Activated CD4-positive, alpha-beta T cell treated with anti-CD3 and anti-CD28 coated beads, Interleukin-2, Interleukin-4, amounts not matched to agents 100 ng/mL and 50 ng/mL, durations not matched to agents 16 hours and 8 hours (primary cell): Measurements from ENCODE around the gene DIDO1.
"Not testable (repeated sequence)": the region's sequence is repeated elsewhere in the genome, so short reads cannot be mapped to it uniquely, and the experiment has no call there.

Source experiments
- DNase-seq: peaks from one replicate; pipeline ENCODE4 v3.0.0-alpha.2; 2020; ENCODE audit warnings: low spot score

The DIDO1 gene

DNA sequence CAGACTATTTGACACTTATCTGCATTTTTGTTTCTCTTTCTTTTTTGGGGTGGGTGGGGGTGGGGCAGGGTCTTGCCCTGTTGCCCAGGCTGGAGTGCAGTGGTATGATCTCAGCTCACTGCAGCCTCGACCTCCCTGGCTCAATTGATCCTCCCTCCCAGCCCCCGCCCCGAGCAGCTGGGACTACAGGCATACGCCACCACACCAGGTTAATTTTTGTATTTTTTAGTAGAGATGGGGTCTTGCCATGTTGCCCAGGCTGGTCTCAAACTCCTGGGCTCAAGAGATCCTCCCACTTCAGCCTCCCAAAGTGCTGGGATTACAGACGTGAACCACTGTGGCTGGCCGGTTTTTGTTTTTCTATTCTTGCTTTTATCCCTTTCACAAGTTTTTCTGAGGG is 73.0 kb downstream of the DIDO1 start:
- DNase-seq, result not testable (repeated sequence)

GRCh38 chr20:62852841-62853240 is 73.5 kb downstream of the DIDO1 start:
- DNase-seq, result no peak

DNA sequence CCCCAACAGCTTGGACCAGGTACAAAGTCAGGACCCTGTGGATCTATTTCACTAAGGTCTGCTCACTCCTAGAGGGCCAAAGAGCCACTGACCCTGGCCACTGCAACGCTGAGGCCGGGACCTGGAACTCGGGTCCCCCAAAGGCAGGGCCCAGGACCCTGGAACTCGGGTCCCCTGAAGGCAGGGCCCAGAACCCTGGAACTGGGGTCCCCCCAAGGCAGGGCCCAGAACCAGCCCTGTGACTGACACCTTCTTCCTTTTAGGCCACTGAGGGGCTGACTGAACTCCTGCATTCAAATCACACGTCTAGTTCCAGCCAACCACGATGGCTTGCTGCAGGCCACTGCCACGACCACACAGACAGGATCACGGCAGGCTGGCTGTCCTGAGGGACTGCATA is 74.1 kb downstream of the DIDO1 start:
- no peak for DNase-seq

DNA sequence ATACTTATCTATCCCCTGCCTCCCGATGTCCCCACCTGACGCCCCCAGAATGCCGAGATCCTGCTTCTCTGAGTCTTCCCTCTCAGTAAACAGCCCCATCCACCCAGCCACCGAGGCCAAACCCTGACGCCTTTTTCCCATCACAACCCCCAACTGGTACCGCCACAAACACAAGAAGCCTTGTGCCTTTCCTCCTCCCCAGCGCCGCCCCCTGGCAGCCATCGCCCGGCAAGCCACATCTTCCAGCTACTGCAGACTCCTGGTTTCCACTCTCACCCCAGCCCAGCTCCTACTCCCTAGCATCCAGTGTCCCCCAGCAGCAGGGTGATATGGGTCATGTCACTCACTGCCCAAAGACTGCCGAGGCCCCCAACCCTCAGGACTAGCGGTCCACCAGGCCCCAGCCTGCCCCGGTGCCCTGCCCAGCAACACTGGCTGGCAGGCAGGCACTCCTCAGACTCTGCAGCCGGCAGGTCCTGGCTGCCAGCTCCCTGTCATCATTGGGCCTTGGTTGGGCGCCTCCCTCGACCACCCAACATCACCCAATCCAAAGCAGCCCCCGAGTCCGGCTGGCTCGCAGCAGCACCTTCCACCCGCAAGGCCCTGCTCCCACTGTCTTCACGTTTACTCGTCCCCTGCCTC is 75.9 kb downstream of the DIDO1 start:
- no peak for DNase-seq

- DNase-seq, result no peak
These were observed 76.9 kb downstream of the DIDO1 start for GRCh38 chr20:62849431-62849830.

GRCh38 chr20:62848917-62849316 is 77.4 kb downstream of the DIDO1 start:
- DNase-seq, result not testable (repeated sequence)

GRCh38 chr20:62846166-62846890 is 80.0 kb downstream of the DIDO1 start:
- DNase-seq, result no peak

DNA sequence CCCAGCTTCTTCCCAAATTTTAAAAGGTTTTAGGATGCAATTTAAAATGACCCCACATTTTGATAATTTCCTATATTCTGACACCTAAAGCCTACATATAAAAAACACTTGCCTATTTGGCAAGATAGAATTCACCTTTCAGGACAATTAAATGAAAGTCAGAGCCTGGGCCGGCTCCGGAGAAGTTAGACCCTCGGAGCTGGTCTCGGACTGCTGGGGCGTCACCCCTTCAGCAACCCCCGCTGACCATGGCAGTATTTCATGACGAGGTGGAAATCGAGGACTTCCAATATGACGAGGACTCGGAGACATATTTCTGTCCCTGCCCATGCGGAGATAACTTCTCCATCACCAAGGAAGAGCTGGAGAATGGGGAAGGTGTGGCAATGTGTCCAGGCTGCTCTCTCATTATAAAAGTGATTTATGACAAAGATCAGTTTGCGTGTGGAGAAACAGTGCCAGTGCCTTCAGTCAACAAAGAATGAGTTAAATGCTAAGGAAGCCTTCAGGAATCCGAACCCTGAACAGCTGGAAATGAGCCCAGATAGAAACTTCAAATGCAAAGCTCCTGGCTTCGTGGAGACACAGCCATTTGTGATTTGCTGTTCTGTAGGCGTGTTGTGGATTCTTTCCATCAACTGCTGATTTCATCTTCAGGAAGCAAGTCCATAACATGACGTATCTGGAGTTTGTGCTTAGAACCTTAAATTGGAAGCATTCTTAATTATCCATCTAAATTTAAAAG is 80.7 kb downstream of the DIDO1 start:
- no peak for DNase-seq

DNA sequence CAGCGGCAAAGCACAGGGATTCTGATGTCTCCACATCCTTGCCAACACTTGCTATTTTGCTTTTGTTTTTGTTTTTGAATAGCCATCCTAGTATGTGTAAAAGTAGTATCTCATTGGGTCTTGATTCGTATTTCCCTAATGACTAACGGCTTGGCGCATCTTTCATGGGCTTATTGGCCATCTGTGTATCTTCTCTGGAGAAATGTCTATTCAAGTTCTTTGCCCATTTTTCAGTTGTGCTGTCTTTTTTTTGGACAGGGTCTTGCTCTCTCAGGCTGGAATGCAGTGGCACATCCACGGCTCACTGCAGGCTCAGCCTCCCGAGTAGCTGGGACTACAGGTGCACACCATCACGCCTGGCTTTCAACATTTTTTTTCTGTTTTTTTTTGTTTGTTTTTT is 82.1 kb downstream of the DIDO1 start:
- DNase-seq, result no peak

DNA sequence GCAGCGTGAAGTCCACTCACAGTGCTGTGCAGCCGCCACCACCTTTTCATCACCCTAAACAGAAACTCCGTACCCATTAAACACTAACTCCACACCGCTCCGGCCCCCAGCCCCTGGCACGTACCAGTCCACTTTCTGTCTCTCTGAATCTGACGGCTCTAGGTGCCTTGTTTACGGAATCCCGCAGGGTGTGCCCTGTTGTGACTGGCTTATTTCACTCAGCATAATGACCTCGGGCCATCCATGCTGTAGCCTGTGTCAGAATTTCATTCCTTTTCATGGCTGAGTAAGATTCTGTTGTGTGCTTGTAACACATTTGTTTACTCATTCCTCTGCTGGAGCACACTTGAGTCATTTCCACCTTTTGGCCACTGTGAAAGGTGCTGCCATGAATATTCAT is 82.6 kb downstream of the DIDO1 start:
- DNase-seq, result no peak

DNA sequence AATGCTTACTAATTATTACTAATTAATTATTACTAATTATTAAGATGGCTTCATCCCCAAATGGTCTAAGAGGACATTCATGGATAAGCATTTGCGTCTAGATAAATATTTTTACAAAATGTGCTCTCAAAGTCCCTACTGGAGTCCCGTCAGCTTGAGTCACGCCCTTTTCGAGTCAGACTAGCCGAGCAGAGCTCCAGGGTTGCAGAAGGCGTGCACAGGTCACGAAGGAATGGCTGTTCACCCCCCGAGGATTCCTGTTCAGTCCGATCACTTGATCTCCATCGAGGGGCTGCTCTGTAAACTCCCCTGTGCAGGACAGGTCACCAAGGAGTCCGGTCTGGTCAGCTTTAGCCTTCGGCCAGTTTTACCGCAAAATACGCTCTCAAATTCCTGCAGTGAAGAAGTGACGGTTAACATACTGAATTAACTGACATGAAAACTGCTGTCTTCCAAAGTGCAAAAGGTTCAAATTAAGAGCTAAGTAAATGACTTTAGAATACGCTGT is 84.5 kb downstream of the DIDO1 start:
- DNase-seq, result no peak

GRCh38 chr20:62840244-62841197 is 85.8 kb downstream of the DIDO1 start:
- DNase-seq, result no peak

GRCh38 chr20:62839816-62840215 is 86.5 kb downstream of the DIDO1 start:
- no peak for DNase-seq

- no peak for DNase-seq
These were observed 87.0 kb downstream of the DIDO1 start for GRCh38 chr20:62839261-62839660.

DNA sequence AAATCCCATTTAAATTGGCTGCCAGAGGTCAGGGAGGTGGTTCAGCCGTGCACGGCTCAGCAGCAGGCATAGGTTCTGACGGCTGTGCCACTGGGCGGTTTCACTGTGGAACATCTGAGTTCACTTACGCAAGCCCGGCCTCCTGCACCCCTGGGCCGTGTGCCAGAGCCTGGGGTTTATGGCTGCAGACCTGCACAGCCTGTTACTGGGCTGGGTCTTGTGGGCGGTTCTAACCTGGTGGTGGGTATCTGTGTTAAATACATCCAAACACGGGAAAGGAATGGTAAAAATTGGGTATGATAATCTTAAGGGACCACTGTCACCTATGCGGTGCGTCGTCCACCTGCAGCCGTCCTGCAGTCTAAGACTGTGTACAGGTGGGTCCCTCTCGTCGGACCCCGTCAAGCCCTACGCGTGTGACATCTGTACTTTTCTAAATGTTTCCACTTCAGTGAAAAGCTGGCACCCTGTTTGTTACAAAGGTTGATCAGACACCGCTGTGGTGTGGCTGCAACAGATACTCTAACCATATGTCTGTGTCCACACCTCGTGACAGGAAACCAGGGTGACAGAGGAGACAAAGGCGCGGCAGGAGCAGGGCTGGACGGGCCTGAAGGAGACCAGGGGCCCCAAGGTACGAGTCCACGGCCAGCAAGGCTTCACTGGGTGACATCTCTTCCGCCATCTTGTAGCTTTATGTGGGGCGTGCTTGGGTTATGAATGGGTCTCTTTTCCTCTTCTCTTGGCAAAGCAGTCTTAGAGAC is 88.0 kb downstream of the DIDO1 start:
- no peak for DNase-seq

- DNase-seq, result no peak
These were observed 88.5 kb downstream of the DIDO1 start for GRCh38 chr20:62837790-62838127.

- DNase-seq, result no peak
These were observed 89.3 kb downstream of the DIDO1 start for GRCh38 chr20:62836967-62837490.

DNA sequence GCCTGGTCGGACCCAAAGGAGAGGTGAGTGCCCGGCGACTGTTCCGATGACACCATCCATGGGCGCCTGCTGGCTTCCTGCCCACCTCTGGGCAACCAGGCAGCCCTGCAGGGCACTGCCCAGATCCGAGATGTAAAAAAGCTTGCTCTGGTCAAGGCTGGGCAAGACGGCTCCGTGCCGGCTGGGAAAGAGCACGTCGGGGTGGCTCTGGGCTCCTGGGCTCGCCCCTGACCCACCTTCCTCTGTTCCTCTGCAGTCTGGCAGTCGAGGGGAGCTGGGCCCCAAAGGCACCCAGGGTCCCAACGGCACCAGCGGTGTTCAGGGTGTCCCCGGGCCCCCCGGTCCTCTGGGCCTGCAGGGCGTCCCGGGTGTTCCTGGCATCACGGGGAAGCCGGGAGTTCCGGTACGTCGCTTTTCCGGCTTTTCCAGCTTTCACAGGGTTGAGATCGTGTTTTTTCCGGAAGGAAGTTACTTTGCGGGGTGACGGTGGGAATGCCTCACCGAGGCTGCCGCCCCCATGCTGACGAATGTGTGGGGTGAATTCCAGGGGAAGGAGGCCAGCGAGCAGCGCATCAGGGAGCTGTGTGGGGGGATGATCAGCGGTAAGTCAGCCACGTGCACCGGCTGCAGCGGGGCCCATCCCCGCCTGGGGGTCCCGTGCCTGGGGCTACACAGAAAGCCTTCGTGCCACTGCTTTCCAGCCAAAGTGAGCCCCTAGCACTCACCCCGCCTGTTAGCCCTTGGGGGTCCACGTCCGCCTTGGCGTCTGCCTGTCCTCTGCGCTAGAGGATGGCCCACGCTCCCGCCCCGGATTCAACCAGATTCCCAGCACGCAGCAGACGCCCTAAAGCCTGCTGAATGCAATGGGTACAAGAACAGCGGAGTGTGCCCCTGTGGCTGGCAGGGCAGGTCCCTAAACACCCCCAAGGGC is 90.1 kb downstream of the DIDO1 start:
- no peak for DNase-seq

GRCh38 chr20:62834967-62835730 is 91.2 kb downstream of the DIDO1 start:
- no peak for DNase-seq
